ENCODE measurements around the gene NUDT15. TPM values are rescaled to one million over a fixed set of nuclear protein-coding genes. Genes with fewer than 3 reads are reported as not detected.

Gene NUDT15
- total RNA-seq, 1 donor, result 3.0 TPM

GRCh38 chr13:48096670-48097069, 59.1 kb downstream of the NUDT15 start:
- DNase-seq (ENCODE audit: low read depth in 2 of 3, low spot score in 2 of 3), result no peak

Other genes starting within 250 kb of the NUDT15 start
- 19.7 TPM for gene SUCLA2, start 36.5 kb upstream of the NUDT15 start, total RNA-seq
- gene MED4, start 57.4 kb downstream of the NUDT15 start, total RNA-seq, result 20.5 TPM
- gene ITM2B, start 195.5 kb downstream of the NUDT15 start, total RNA-seq, result 54.9 TPM

Measured in hematopoietic multipotent progenitor cell (in vitro differentiated cells).